Uterus (tissue), 2 donors: ENCODE data around the gene MINK1.

Experiments used
- POLR2A ChIP-seq, 2 donors: fragments of 450-650 bp; IDR thresholded peaks; one replicate each; pipeline ENCODE4 v1.6.1; 2016; ENCODE audit warnings: antibody characterized with exemption in 2 of 2, mild to moderate bottlenecking in 1 of 2, moderate library complexity in 1 of 2
- TF ChIP-seq, protein P1 (sequence below), 4 experiments: fragments of 200-600 bp in 2 of 4; fragments of 450-650 bp in 2 of 4; sonication (generic) in 2 of 4; IDR thresholded peaks; one replicate each; pipeline ENCODE4 v1.5.1; 2016 to 2019; ENCODE audit warnings: antibody characterized with exemption in 4 of 4, mild to moderate bottlenecking in 2 of 4, moderate library complexity in 1 of 4

DNA sequence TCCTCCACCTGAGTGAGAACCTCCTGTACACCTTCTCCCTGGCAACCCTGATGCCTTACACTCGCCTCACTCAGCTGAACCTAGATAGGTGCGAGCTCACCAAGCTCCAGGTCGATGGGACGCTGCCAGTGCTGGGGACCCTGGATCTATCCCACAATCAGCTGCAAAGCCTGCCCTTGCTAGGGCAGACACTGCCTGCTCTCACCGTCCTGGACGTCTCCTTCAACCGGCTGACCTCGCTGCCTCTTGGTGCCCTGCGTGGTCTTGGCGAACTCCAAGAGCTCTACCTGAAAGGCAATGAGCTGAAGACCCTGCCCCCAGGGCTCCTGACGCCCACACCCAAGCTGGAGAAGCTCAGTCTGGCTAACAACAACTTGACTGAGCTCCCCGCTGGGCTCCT is 99.6 kb downstream of the MINK1 start:
- TF ChIP-seq, protein P1, sequence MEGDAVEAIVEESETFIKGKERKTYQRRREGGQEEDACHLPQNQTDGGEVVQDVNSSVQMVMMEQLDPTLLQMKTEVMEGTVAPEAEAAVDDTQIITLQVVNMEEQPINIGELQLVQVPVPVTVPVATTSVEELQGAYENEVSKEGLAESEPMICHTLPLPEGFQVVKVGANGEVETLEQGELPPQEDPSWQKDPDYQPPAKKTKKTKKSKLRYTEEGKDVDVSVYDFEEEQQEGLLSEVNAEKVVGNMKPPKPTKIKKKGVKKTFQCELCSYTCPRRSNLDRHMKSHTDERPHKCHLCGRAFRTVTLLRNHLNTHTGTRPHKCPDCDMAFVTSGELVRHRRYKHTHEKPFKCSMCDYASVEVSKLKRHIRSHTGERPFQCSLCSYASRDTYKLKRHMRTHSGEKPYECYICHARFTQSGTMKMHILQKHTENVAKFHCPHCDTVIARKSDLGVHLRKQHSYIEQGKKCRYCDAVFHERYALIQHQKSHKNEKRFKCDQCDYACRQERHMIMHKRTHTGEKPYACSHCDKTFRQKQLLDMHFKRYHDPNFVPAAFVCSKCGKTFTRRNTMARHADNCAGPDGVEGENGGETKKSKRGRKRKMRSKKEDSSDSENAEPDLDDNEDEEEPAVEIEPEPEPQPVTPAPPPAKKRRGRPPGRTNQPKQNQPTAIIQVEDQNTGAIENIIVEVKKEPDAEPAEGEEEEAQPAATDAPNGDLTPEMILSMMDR (IDR thresholded peaks at IDR 0.05), result no peak
- no peak for TF ChIP-seq POLR2A (IDR thresholded peaks at IDR 0.05)
